ENCODE results near the gene COL18A1. TPM values are rescaled to one million over a fixed set of nuclear protein-coding genes. Genes with fewer than 3 reads are reported as not detected.

COL18A1 gene
- total RNA-seq, 4 donors from 2014 or later: 97.7 to 173 (median 110) TPM

DNA sequence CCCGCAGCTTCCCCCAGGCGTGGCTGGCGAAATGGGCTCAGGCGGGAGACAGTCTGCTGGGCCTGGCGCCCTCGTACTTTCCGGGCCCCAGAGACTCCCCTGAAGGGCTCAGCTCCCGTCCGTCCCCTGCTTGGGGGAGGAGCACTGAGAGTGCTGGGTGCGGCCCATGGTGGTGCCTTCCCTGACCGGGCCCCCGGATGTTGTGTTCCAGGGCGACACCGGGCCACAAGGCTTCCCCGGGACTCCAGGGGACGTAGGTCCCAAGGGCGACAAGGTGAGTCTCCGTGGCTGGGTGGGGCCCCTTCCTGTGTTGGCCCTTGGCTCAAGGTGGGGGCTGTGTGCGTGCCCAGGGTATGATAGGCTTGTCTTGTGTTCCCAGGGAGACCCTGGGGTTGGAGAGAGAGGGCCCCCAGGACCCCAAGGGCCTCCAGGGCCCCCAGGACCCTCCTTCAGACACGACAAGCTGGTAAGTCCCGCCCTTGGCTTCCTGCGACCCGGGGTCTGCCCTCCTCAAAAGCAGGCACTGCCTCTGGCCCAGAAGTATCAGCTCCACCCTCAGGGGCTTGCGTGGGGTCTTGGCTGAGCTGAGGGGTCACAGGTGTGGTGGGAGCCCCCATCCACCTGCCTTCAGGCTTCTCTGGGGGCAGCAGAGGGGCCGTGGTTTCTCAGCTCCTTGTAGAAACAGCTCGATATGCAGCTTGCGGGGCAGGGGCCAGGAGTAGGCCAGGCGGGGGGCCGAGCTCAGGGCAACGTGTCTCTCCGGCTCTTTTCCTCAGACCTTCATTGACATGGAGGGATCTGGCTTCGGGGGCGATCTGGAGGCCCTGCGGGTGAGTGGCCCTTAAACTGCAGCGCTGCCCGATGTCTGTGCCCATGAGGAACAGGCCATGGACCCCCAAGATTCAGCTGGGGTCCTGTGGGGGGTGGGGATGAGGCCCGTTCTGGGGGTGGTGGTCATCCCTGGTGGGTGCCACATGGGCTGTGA, 75.0 kb downstream of the COL18A1 start:
- Histone ChIP-seq H3K4me3 (no peak overlapping the region), H3K36me3 (peaks cover 0 to 90% (median 71%) of the 10 kb centered on the region in 4 donors), H3K4me1 (peaks cover 12 to 15% (median 12%) of the 10 kb centered on the region in 4 donors), H3K9me3 (no peaks in the 10 kb centered on the region), H3K27me3 (no peaks in the 10 kb centered on the region), H3K27ac (replicated peaks in 1 of 4) (no peak overlapping the region)
- 96% methylated on average over 23 of the region's 37 CpGs for WGBS
- no peak for TF ChIP-seq POLR2AphosphoS5 (IDR thresholded peaks at IDR 0.05)
- TF ChIP-seq EP300 (IDR thresholded peaks at IDR 0.05): no peak
- no peak for TF ChIP-seq POLR2A (IDR thresholded peaks at IDR 0.05; ENCODE audit: low read depth)
- TF ChIP-seq, protein P1, sequence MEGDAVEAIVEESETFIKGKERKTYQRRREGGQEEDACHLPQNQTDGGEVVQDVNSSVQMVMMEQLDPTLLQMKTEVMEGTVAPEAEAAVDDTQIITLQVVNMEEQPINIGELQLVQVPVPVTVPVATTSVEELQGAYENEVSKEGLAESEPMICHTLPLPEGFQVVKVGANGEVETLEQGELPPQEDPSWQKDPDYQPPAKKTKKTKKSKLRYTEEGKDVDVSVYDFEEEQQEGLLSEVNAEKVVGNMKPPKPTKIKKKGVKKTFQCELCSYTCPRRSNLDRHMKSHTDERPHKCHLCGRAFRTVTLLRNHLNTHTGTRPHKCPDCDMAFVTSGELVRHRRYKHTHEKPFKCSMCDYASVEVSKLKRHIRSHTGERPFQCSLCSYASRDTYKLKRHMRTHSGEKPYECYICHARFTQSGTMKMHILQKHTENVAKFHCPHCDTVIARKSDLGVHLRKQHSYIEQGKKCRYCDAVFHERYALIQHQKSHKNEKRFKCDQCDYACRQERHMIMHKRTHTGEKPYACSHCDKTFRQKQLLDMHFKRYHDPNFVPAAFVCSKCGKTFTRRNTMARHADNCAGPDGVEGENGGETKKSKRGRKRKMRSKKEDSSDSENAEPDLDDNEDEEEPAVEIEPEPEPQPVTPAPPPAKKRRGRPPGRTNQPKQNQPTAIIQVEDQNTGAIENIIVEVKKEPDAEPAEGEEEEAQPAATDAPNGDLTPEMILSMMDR (IDR thresholded peaks at IDR 0.05): no peak
- intact Hi-C loops (cut with DNase I): no loop called here
- no peak for DNase-seq (ENCODE audit: extremely low spot score)

DNA sequence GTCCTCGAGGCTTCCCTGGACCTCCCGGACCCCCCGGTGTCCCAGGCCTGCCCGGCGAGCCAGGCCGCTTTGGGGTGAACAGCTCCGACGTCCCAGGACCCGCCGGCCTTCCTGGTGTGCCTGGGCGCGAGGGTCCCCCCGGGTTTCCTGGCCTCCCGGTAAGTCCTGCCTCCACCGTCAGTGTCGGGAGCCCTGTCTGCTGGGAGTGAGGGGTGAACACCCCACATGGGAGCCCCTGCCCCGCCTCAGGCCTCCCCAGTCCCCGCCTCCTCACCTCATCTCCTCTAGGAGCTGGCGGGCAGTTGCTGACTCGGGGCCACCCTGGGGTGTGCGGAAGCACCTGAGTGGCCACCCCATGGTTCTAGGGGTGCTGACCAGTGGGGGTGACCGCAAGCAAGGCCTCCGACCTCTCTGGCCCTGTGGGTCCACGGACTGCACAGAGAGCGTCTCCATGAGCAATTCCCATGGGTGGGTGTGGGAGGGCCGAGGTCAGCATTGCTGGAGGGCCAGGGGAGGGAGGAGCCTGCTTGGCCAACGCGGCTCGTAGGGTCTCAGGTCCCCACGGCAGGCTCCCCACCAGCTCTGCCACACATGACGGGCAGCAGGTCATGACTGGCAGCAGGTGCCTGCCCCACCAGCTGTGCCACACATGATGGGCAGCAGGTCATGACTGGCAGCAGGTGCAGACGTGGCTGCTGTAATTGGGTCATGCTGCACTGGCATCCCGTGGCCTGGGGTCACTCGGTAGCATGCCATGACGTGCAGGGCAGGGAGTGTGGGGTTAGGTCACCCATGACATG, 75.9 kb downstream of the COL18A1 start:
- intact Hi-C loops (cut with DNase I): no loop called here
- no peak for DNase-seq (ENCODE audit: extremely low spot score)
- no peak overlapping the region for H3K4me3 ChIP-seq
- no peaks in the 10 kb centered on the region for H3K27me3 ChIP-seq
- 80% methylated on average over 1 of the region's 35 CpGs for WGBS
- H3K27ac ChIP-seq (replicated peaks in 1 of 4): no peak overlapping the region
- peaks cover 12 to 15% (median 12%) of the 10 kb centered on the region in 4 donors for H3K4me1 ChIP-seq
- H3K36me3 ChIP-seq: peaks cover 0 to 85% (median 63%) of the 10 kb centered on the region in 4 donors
- no peaks in the 10 kb centered on the region for H3K9me3 ChIP-seq
- TF ChIP-seq POLR2A (IDR thresholded peaks at IDR 0.05; ENCODE audit: low read depth): no peak
- TF ChIP-seq POLR2AphosphoS5 (IDR thresholded peaks at IDR 0.05): no peak
- TF ChIP-seq, protein P1 (IDR thresholded peaks at IDR 0.05): no peak
- TF ChIP-seq EP300 (IDR thresholded peaks at IDR 0.05): no peak

DNA sequence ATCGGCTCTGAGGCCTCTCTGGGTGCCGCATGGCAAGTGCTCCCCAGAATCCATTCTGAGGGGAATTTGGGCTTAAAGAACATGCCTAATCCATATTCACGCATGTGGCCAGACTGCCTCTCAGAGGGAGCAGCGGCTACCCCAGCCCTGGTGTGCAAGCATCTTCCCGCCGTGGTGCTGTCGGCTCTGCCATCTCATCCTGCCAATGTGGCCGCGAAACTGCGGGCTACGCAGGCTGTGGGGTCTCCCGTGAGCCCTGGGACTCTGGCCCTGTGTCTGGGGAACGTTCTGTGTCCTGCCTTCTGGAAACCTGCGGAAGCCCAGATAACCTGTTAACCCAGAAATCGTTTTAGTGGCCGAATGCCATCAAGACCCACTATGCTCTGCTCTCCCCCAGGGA, 76.6 kb downstream of the COL18A1 start:
- 94% methylated on average over 16 of the region's 16 CpGs for WGBS

More for the DNA sequence above, 76.6 kb downstream of the COL18A1 start:
- Histone ChIP-seq H3K4me1 (peaks cover 12 to 15% (median 12%) of the 10 kb centered on the region in 4 donors), H3K27ac (replicated peaks in 1 of 4) (no peak overlapping the region), H3K36me3 (peaks cover 0 to 81% (median 59%) of the 10 kb centered on the region in 4 donors), H3K9me3 (no peaks in the 10 kb centered on the region), H3K27me3 (no peaks in the 10 kb centered on the region), H3K4me3 (no peak overlapping the region)
- DNase-seq (ENCODE audit: extremely low spot score): no peak
- intact Hi-C loops (cut with DNase I): no loop called here
- TF ChIP-seq, protein P1 (IDR thresholded peaks at IDR 0.05): no peak
- no peak for TF ChIP-seq POLR2A (IDR thresholded peaks at IDR 0.05; ENCODE audit: low read depth)
- no peak for TF ChIP-seq EP300 (IDR thresholded peaks at IDR 0.05)
- no peak for TF ChIP-seq POLR2AphosphoS5 (IDR thresholded peaks at IDR 0.05)
